Natural killer cell (primary cell): Measurements from ENCODE around the gene TBPL2. TPM values are rescaled to one million over a fixed set of nuclear protein-coding genes. Genes with fewer than 3 reads are reported as not detected.

Source experiments
- ATAC-seq, 3 donors: fragments of 150-1000 bp in 2 of 3; fragments of 200-7000 bp in 1 of 3; cut with Tn5 transposase; 1 replicate in 1 of 3; 2 replicates in 2 of 3; pipeline ENCODE4 v1.10.0; 2021; ENCODE audit warnings: mild to moderate bottlenecking in 2 of 3, moderate library complexity in 2 of 3
- DNase-seq, 2 donors: peaks; one replicate each; pipeline versions ENCODE4 v3.0.0 to v3.0.0-alpha.2; 2013 to 2021; ENCODE audit warnings: mixed read lengths in 1 of 2
- H3K27ac ChIP-seq: one replicate; pipeline ENCODE4 v1.5.1; 2013; ENCODE audit warnings: mild to moderate bottlenecking, low read length
- H3K27me3 ChIP-seq: one replicate; pipeline ENCODE4 v1.6.1; 2013; ENCODE audit warnings: low read length; ENCODE audit not compliant: control insufficient read depth, insufficient read depth
- H3K36me3 ChIP-seq: one replicate; pipeline ENCODE4 v1.6.1; 2013; ENCODE audit warnings: low read length; ENCODE audit not compliant: control insufficient read depth, insufficient read depth
- H3K4me1 ChIP-seq: one replicate; pipeline ENCODE4 v1.6.1; 2013; ENCODE audit warnings: low read length; ENCODE audit not compliant: control insufficient read depth, insufficient read depth
- H3K4me3 ChIP-seq: one replicate; pipeline ENCODE4 v1.5.1; 2013; ENCODE audit warnings: low read length
- H3K9me3 ChIP-seq: one replicate; pipeline ENCODE4 v1.6.1; 2013; ENCODE audit warnings: low read length; ENCODE audit not compliant: control insufficient read depth, insufficient read depth
- H3K27ac Mint-ChIP-seq, 2 donors: one replicate each; pipeline ENCODE4 v1.8.0; 2022; ENCODE audit warnings: mild to moderate bottlenecking in 2 of 2, mixed read lengths in 2 of 2, moderate library complexity in 1 of 2
- H3K27me3 Mint-ChIP-seq, 2 donors: one replicate each; pipeline ENCODE4 v1.8.0; 2022; ENCODE audit warnings: low read depth in 2 of 2, mixed read lengths in 2 of 2
- H3K36me3 Mint-ChIP-seq: one replicate; pipeline ENCODE4 v1.8.0; 2022; ENCODE audit warnings: mixed read lengths
- H3K4me1 Mint-ChIP-seq, 2 donors: one replicate each; pipeline ENCODE4 v1.8.0; 2022; ENCODE audit warnings: mixed read lengths in 2 of 2
- H3K4me3 Mint-ChIP-seq: one replicate; pipeline ENCODE4 v1.8.0; 2022; ENCODE audit warnings: mild to moderate bottlenecking, moderate library complexity, mixed read lengths
- H3K9me3 Mint-ChIP-seq, 2 donors: one replicate each; pipeline ENCODE4 v1.8.0; 2022; ENCODE audit warnings: mixed read lengths in 2 of 2
- CTCF ChIP-seq: fragments of 200-600 bp; IDR thresholded peaks from one replicate; pipeline ENCODE4 v1.8.0; 2022; ENCODE audit warnings: antibody characterized with exemption
- WGBS: methylation state at CpG from one replicate; pipeline ENCODE4 v1.1.7; 2013; ENCODE audit warnings: missing lambda C conversion rate; ENCODE audit not compliant: insufficient coverage; 5-methylcytosine and 5-hydroxymethylcytosine counted together
- intact Hi-C: fragments of 100-400 bp; cut with micrococcal nuclease; formaldehyde crosslinking; loops from one replicate; pipeline ENCODE4 v1.14.2; 2022
- total RNA-seq, 4 donors: library from RNA; stranded (reverse); fragments of 120-200 nt in 1 of 4; gene quantifications; one replicate each; pipeline versions ENCODE4 v1.2.3 to v1.2.4, GENCODE V29; 2013 to 2022

The TBPL2 gene
- total RNA-seq, 3 donors from 2014 or later (not counting 1 experiment from before 2014, with no cell fraction given) = not detected

GRCh38 chr14:55387121-55387520, 53.3 kb downstream of the TBPL2 start:
- H3K27me3 ChIP-seq = no peaks in the 10 kb centered on the region
- H3K4me3 Mint-ChIP-seq = peak overlapping the region; percentile 1
- peaks cover 13% of the 10 kb centered on the region for H3K36me3 Mint-ChIP-seq
- DNase-seq (no peak), ATAC-seq (no peak)
- WGBS = 98% methylated on average over 4 of the region's 4 CpGs
- H3K27ac Mint-ChIP-seq = peak overlapping the region; percentile 78 to 94
- H3K27ac ChIP-seq = peak overlapping the region; percentile 91
- H3K4me1 ChIP-seq = peaks cover 14% of the 10 kb centered on the region
- TF ChIP-seq CTCF = no peak
- intact Hi-C loops = no loop called here
- no peaks in the 10 kb centered on the region for H3K9me3 ChIP-seq
- H3K36me3 ChIP-seq = peaks cover 26% of the 10 kb centered on the region
- no peaks in the 10 kb centered on the region for H3K9me3 Mint-ChIP-seq
- no peak overlapping the region for H3K4me3 ChIP-seq
- H3K4me1 Mint-ChIP-seq = peaks cover 14 to 18% of the 10 kb centered on the region in 2 donors
- H3K27me3 Mint-ChIP-seq = no peaks in the 10 kb centered on the region

- TF ChIP-seq CTCF = no peak
- Histone ChIP-seq H3K4me3 (peak overlapping the region; percentile 10), H3K27ac (peak overlapping the region; percentile 91), H3K9me3 (no peaks in the 10 kb centered on the region), H3K4me1 (peaks cover 14% of the 10 kb centered on the region), H3K36me3 (peaks cover 34% of the 10 kb centered on the region), H3K27me3 (no peaks in the 10 kb centered on the region)
- Mint-ChIP-seq H3K27me3 (no peaks in the 10 kb centered on the region), H3K27ac (peak overlapping the region; percentile 78 to 94), H3K4me1 (peaks cover 14 to 18% of the 10 kb centered on the region in 2 donors), H3K4me3 (peak overlapping the region; percentile 88), H3K9me3 (no peaks in the 10 kb centered on the region), H3K36me3 (peaks cover 18% of the 10 kb centered on the region)
- ATAC-seq = peak; percentile 65 to 79 (median 75)
- peak; percentile 20 to 36 for DNase-seq
- intact Hi-C loops = no loop called here
- WGBS = 44% methylated on average over 5 of the region's 6 CpGs
Measured at GRCh38 chr14:55386037-55386808, 54.2 kb downstream of the TBPL2 start.

GRCh38 chr14:55384536-55384935, 55.9 kb downstream of the TBPL2 start:
- no peak for DNase-seq
- H3K4me1 ChIP-seq = peaks cover 14% of the 10 kb centered on the region
- H3K36me3 Mint-ChIP-seq = peaks cover 29% of the 10 kb centered on the region
- H3K4me1 Mint-ChIP-seq = peaks cover 14 to 18% of the 10 kb centered on the region in 2 donors
- H3K4me3 ChIP-seq = no peak overlapping the region
- intact Hi-C loops = no loop called here
- peaks cover 44% of the 10 kb centered on the region for H3K36me3 ChIP-seq
- H3K4me3 Mint-ChIP-seq = no peak overlapping the region
- no peaks in the 10 kb centered on the region for H3K9me3 ChIP-seq
- no peaks in the 10 kb centered on the region for H3K27me3 ChIP-seq
- no peak overlapping the region for H3K27ac ChIP-seq
- WGBS = 95% methylated on average over 3 of the region's 3 CpGs
- peak overlapping the region in 1 of 2 donors; percentile 6 for H3K27ac Mint-ChIP-seq
- H3K27me3 Mint-ChIP-seq = no peaks in the 10 kb centered on the region
- H3K9me3 Mint-ChIP-seq = no peaks in the 10 kb centered on the region
- no peak for TF ChIP-seq CTCF
- no peak for ATAC-seq
